KMS-11 (cell line): ENCODE data around the gene KCNG1.

ENCODE experiments used
- H2AFZ ChIP-seq: fragments of 200-600 bp; sonication (generic); 2 replicates; pipeline ENCODE4 v1.6.1; 2016; ENCODE audit warnings: antibody characterized with exemption, mixed run types, low read depth
- H3K27ac ChIP-seq: fragments of 200-600 bp; sonication (generic); 2 replicates; pipeline ENCODE4 v1.6.1; 2016; ENCODE audit warnings: mild to moderate bottlenecking, mixed run types
- H3K27me3 ChIP-seq: fragments of 200-600 bp; sonication (generic); 2 replicates; pipeline ENCODE4 v1.6.1; 2017; ENCODE audit warnings: mild to moderate bottlenecking, low read depth, mixed run types, moderate library complexity; ENCODE audit not compliant: insufficient read depth
- H3K36me3 ChIP-seq: fragments of 200-600 bp; sonication (generic); 2 replicates; pipeline ENCODE4 v1.6.1; 2017; ENCODE audit warnings: mild to moderate bottlenecking, mixed run types; ENCODE audit not compliant: insufficient read depth
- H3K4me1 ChIP-seq: fragments of 200-600 bp; sonication (generic); 2 replicates; pipeline ENCODE4 v1.6.1; 2016; ENCODE audit warnings: mild to moderate bottlenecking, low read depth, mixed run types; ENCODE audit not compliant: poor library complexity, severe bottlenecking
- H3K4me2 ChIP-seq: fragments of 200-600 bp; sonication (generic); 2 replicates; pipeline ENCODE4 v1.7.0; 2016; ENCODE audit warnings: mild to moderate bottlenecking, mixed run types
- H3K4me3 ChIP-seq: fragments of 200-600 bp; sonication (generic); IDR thresholded peaks from 2 replicates; pipeline ENCODE4 v1.6.1; 2017; ENCODE audit warnings: low read depth, low read length, mixed read lengths; ENCODE audit not compliant: insufficient read depth
- H3K79me2 ChIP-seq: fragments of 200-600 bp; sonication (generic); 2 replicates; pipeline ENCODE4 v1.6.1; 2016; ENCODE audit warnings: low read depth, mixed run types; ENCODE audit not compliant: insufficient read depth
- H3K9ac ChIP-seq: fragments of 200-600 bp; sonication (generic); 2 replicates; pipeline ENCODE4 v1.6.1; 2016; ENCODE audit warnings: mild to moderate bottlenecking, mixed run types
- H4K20me1 ChIP-seq: fragments of 200-600 bp; sonication (generic); 2 replicates; pipeline ENCODE4 v1.6.1; 2016; ENCODE audit warnings: mild to moderate bottlenecking, mixed run types; ENCODE audit not compliant: insufficient read depth
- CTCF ChIP-seq: fragments of 200-600 bp; sonication (generic); conservative IDR thresholded peaks from 2 replicates; pipeline ENCODE4 v1.6.1; 2017; ENCODE audit warnings: low read depth, mild to moderate bottlenecking, antibody characterized with exemption, low read length, moderate library complexity, mixed read lengths

KCNG1 gene

GRCh38 chr20:50967586-50967985 is 55.3 kb downstream of the KCNG1 start:
- no peak overlapping the region for H3K4me3 ChIP-seq
- TF ChIP-seq CTCF: no peak
- H3K9ac ChIP-seq: no peak overlapping the region
- no peak overlapping the region for H3K27ac ChIP-seq
- no peaks in the 10 kb centered on the region for H3K27me3 ChIP-seq
- no peaks in the 10 kb centered on the region for H3K79me2 ChIP-seq
- no peak overlapping the region for H2AFZ ChIP-seq
- no peaks in the 10 kb centered on the region for H4K20me1 ChIP-seq
- no peak overlapping the region for H3K4me2 ChIP-seq
- H3K4me1 ChIP-seq: no peaks in the 10 kb centered on the region
- H3K36me3 ChIP-seq: no peaks in the 10 kb centered on the region

GRCh38 chr20:50959543-50960126 is 63.3 kb downstream of the KCNG1 start:
- Histone ChIP-seq H3K27ac (no peak overlapping the region), H3K4me1 (peaks cover 36% of the 10 kb centered on the region), H2AFZ (no peak overlapping the region), H3K4me2 (peak overlapping the region; percentile 70), H4K20me1 (no peaks in the 10 kb centered on the region), H3K36me3 (peaks cover 3% of the 10 kb centered on the region; the same call in 1 of the 2 replicates), H3K79me2 (peaks cover 58% of the 10 kb centered on the region), H3K9ac (no peak overlapping the region; the same call in 1 of the 2 replicates), H3K4me3 (no peak overlapping the region), H3K27me3 (no peaks in the 10 kb centered on the region)
- TF ChIP-seq CTCF: no peak

GRCh38 chr20:50958615-50959542 is 64.0 kb downstream of the KCNG1 start, which contains the start of gene MOCS3:
MOCS3 (plus strand) TSS chr20:50958818; CDS start chr20:50958843, 25 bp downstream.
- no peaks in the 10 kb centered on the region for H3K27me3 ChIP-seq
- H3K36me3 ChIP-seq: peaks cover 3% of the 10 kb centered on the region; the same call in 1 of the 2 replicates
- H2AFZ ChIP-seq: peak within 1 kb of the TSS; percentile 92
- no peaks in the 10 kb centered on the region for H4K20me1 ChIP-seq
- H3K4me1 ChIP-seq: peaks cover 43% of the 10 kb centered on the region
- TF ChIP-seq CTCF: no peak; the same call in 1 of the 2 replicates
- no peak within 1 kb of the TSS for H3K4me3 ChIP-seq
- H3K79me2 ChIP-seq: peaks cover 66% of the 10 kb centered on the region
- H3K27ac ChIP-seq: peak within 1 kb of the TSS; percentile 95
- peak within 1 kb of the TSS; percentile 87 for H3K4me2 ChIP-seq
- peak within 1 kb of the TSS; percentile 95 for H3K9ac ChIP-seq

- H3K4me2 ChIP-seq: peak within 1 kb of the TSS; percentile 87
- no peaks in the 10 kb centered on the region for H3K27me3 ChIP-seq
- H3K36me3 ChIP-seq: peaks cover 3% of the 10 kb centered on the region; the same call in 1 of the 2 replicates
- H3K79me2 ChIP-seq: peaks cover 71% of the 10 kb centered on the region
- peaks cover 52% of the 10 kb centered on the region for H3K4me1 ChIP-seq
- H2AFZ ChIP-seq: peak within 1 kb of the TSS; percentile 92
- TF ChIP-seq CTCF: peak; percentile 24; the same call in 1 of the 2 replicates
- peak within 1 kb of the TSS; percentile 95 for H3K9ac ChIP-seq
- H3K4me3 ChIP-seq: no peak within 1 kb of the TSS
- H3K27ac ChIP-seq: peak within 1 kb of the TSS; percentile 95
- no peaks in the 10 kb centered on the region for H4K20me1 ChIP-seq
Measured at GRCh38 chr20:50957798-50958614, 64.9 kb downstream of the KCNG1 start, which contains the start of gene DPM1. DPM1 (minus strand) TSS chr20:50958532; CDS start chr20:50958523, 9 bp downstream.
